SW480 (cell line): ENCODE data around the gene BCAS3.

Source experiments
- DNase-seq: peaks from one replicate; pipeline ENCODE4 v3.0.0-alpha.2; 2016; ENCODE audit warnings: low spot score

BCAS3 gene

GRCh38 chr17:61291451-61292285 is 614.0 kb downstream of the BCAS3 start:
- no peak for DNase-seq

GRCh38 chr17:61294286-61294685 is 616.6 kb downstream of the BCAS3 start:
- no peak for DNase-seq

GRCh38 chr17:61294777-61295176 is 617.1 kb downstream of the BCAS3 start:
- DNase-seq = peak; percentile 17

GRCh38 chr17:61296058-61296457 is 618.4 kb downstream of the BCAS3 start:
- DNase-seq = no peak

GRCh38 chr17:61299517-61300513 is 622.2 kb downstream of the BCAS3 start:
- no peak for DNase-seq

GRCh38 chr17:61302953-61303816 is 625.5 kb downstream of the BCAS3 start:
- DNase-seq = no peak

- DNase-seq = no peak
These were observed 626.1 kb downstream of the BCAS3 start for GRCh38 chr17:61303817-61304096.

- DNase-seq = no peak
These were observed 627.4 kb downstream of the BCAS3 start for GRCh38 chr17:61305024-61305423.

- no peak for DNase-seq
These were observed 628.4 kb downstream of the BCAS3 start for GRCh38 chr17:61306003-61306402.

GRCh38 chr17:61307905-61308886 is 630.5 kb downstream of the BCAS3 start:
- no peak for DNase-seq

GRCh38 chr17:61309362-61310256 is 632.0 kb downstream of the BCAS3 start:
- DNase-seq = no peak

- DNase-seq = no peak
These were observed 632.9 kb downstream of the BCAS3 start for GRCh38 chr17:61310590-61310989.

GRCh38 chr17:61312406-61313295 is 635.0 kb downstream of the BCAS3 start:
- no peak for DNase-seq

GRCh38 chr17:61313461-61314326 is 636.0 kb downstream of the BCAS3 start:
- no peak for DNase-seq

GRCh38 chr17:61314368-61315078 is 636.9 kb downstream of the BCAS3 start:
- DNase-seq = no peak

GRCh38 chr17:61316633-61317032 is 639.0 kb downstream of the BCAS3 start:
- DNase-seq = no peak

- no peak for DNase-seq
These were observed 640.1 kb downstream of the BCAS3 start for GRCh38 chr17:61317779-61318178.
